Tibial nerve (tissue), 4 donors: ENCODE data around the gene AFF2.

Experiments
- CTCF ChIP-seq, 5 experiments: fragments of 200-600 bp in 3 of 5; fragments of 450-650 bp in 2 of 5; sonication (generic) in 3 of 5; IDR thresholded peaks; one replicate each; pipeline ENCODE4 v1.5.1; 2016 to 2019; ENCODE audit warnings: antibody characterized with exemption in 5 of 5, mild to moderate bottlenecking in 3 of 5, moderate library complexity in 2 of 5
- EP300 ChIP-seq, 2 donors: sonication (generic); formaldehyde crosslinking; IDR thresholded peaks; one replicate each; pipeline ENCODE4 v1.6.1; 2017; ENCODE audit warnings: antibody characterized with exemption in 2 of 2, mild to moderate bottlenecking in 1 of 2

DNA sequence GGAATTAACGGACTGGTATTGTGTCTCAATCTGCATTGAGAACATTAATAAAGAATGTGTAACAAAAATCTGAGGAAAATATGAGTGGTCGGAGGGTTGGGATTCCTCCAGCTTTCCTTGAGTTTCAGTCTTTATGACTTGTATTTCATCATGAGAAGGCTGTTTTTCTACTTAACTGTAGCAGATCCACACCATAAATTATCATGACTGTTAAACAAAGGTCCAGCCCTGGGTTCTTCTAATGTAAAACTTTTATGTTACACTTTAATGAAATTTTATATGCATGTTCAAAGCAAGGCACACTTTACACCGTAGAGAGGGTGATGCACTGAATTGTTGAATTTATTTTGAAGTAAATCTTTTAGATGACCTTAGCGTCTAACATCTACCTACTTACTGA lies 7.0 kb downstream of the AFF2 start:
- no peak for TF ChIP-seq CTCF (IDR thresholded peaks at IDR 0.05)
- TF ChIP-seq EP300 (IDR thresholded peaks at IDR 0.05) = no peak
